Breast epithelium (tissue), 3 donors: ENCODE results near the gene ACRV1.

Source experiments
- CTCF ChIP-seq, 3 donors: fragments of 450-650 bp; IDR thresholded peaks; one replicate each; pipeline ENCODE4 v1.5.1; 2016 to 2017; ENCODE audit warnings: antibody characterized with exemption in 3 of 3, mild to moderate bottlenecking in 3 of 3, moderate library complexity in 3 of 3
- POLR2A ChIP-seq: fragments of 450-650 bp; IDR thresholded peaks from one replicate; pipeline ENCODE4 v1.6.1; 2016; ENCODE audit warnings: antibody characterized with exemption, mild to moderate bottlenecking, moderate library complexity
- POLR2AphosphoS5 ChIP-seq, 3 donors: sonication (generic); formaldehyde crosslinking; IDR thresholded peaks; one replicate each; pipeline ENCODE4 v1.6.1; 2017; ENCODE audit warnings: antibody characterized with exemption in 3 of 3

GRCh38 chr11:125625225-125625629 is 55.4 kb downstream of the ACRV1 start:
- TF ChIP-seq CTCF (IDR thresholded peaks at IDR 0.05) (no peak), POLR2A (no peak), POLR2AphosphoS5 (IDR thresholded peaks at IDR 0.05) (no peak)
